B cell (primary cell): ENCODE data around the gene SCN1A. TPM values are rescaled to one million over a fixed set of nuclear protein-coding genes. Genes with fewer than 3 reads are reported as not detected.

Experiments used
- ATAC-seq: fragments of 200-7000 bp; cut with Tn5 transposase; one replicate; pipeline ENCODE4 v1.10.0; 2021; ENCODE audit warnings: low read depth, mild to moderate bottlenecking, moderate number of reproducible peaks, moderate library complexity
- CTCF ChIA-PET: fragments of 350-600 bp; sonication (Branson Sonifier 250); formaldehyde crosslinking; loops from one replicate; lab custom pipeline; 2021; ENCODE audit warnings: antibody characterized with exemption, inconsistent platforms; lab: Charles Lee
- POLR2A ChIA-PET: fragments of 350-600 bp; sonication (Branson Sonifier 250); formaldehyde crosslinking; loops from one replicate; lab custom pipeline; 2021; ENCODE audit warnings: antibody characterized with exemption; lab: Charles Lee
- DNase-seq: peaks from one replicate; pipeline ENCODE4 v3.0.0; 2013
- H2AFZ ChIP-seq: 2 replicates; pipeline ENCODE4 v1.6.1; 2012; ENCODE audit warnings: mild to moderate bottlenecking, low read depth, low read length; ENCODE audit not compliant: insufficient read depth, poor library complexity, severe bottlenecking
- H3K27ac ChIP-seq, 2 donors: 1 replicate in 1 of 2; 2 replicates in 1 of 2; pipeline ENCODE4 v1.5.1; 2012 to 2013; ENCODE audit warnings: low read length in 2 of 2, mild to moderate bottlenecking in 2 of 2, moderate library complexity in 1 of 2
- H3K27me3 ChIP-seq, 4 experiments: fragments of 200-600 bp in 1 of 4; sonication (generic) in 1 of 4; replicated peaks in 1 of 4; 1 replicate in 2 of 4; 2 replicates in 2 of 4; pipeline versions ENCODE4 v1.6.1 to v1.7.0; 2013 to 2016; ENCODE audit warnings: low read length in 3 of 4, mild to moderate bottlenecking in 2 of 4, mixed read lengths in 1 of 4, moderate library complexity in 1 of 4; ENCODE audit not compliant: insufficient read depth in 4 of 4, control insufficient read depth in 3 of 4; ENCODE audit errors: control extremely low read depth in 1 of 4
- H3K36me3 ChIP-seq, 2 experiments: replicated peaks in 1 of 2; 1 replicate in 1 of 2; 2 replicates in 1 of 2; pipeline versions ENCODE4 v1.6.1 to v1.7.1; 2013; ENCODE audit warnings: low read length in 1 of 2; ENCODE audit not compliant: insufficient read depth in 2 of 2, control insufficient read depth in 1 of 2; ENCODE audit errors: control extremely low read depth in 1 of 2, extremely low read depth in 1 of 2
- H3K4me1 ChIP-seq, 2 donors: fragments of 200-600 bp in 1 of 2; sonication (generic) in 1 of 2; 1 replicate in 1 of 2; 2 replicates in 1 of 2; pipeline versions ENCODE4 v1.5.1 to v1.6.1; 2013 to 2017; ENCODE audit warnings: low read length in 2 of 2; ENCODE audit not compliant: control insufficient read depth in 2 of 2, insufficient read depth in 2 of 2
- H3K4me2 ChIP-seq: replicated peaks from 2 replicates; pipeline ENCODE3; 2012; ENCODE audit warnings: mild to moderate bottlenecking, low read depth, low read length; ENCODE audit not compliant: poor library complexity, severe bottlenecking
- H3K4me3 ChIP-seq, 5 experiments: fragments of 200-600 bp in 1 of 5; sonication (generic) in 1 of 5; 1 replicate in 3 of 5; 2 replicates in 2 of 5; pipeline versions ENCODE4 v1.5.1 to v1.7.0; 2011 to 2016; ENCODE audit warnings: low read length in 4 of 5, mild to moderate bottlenecking in 4 of 5, low read depth in 2 of 5, control low read depth in 1 of 5, moderate library complexity in 1 of 5; ENCODE audit not compliant: insufficient read depth in 1 of 5; ENCODE audit errors: control extremely low read depth in 1 of 5, extremely low read depth in 1 of 5
- H3K79me2 ChIP-seq: fragments of 200-600 bp; sonication (generic); one replicate; pipeline ENCODE4 v1.6.0; 2016; ENCODE audit warnings: low read length; ENCODE audit not compliant: control insufficient read depth, insufficient read depth
- H3K9ac ChIP-seq: fragments of 200-600 bp; sonication (generic); 2 replicates; pipeline ENCODE4 v1.6.1; 2017; ENCODE audit warnings: mild to moderate bottlenecking, low read length, moderate library complexity
- H3K9me3 ChIP-seq, 3 donors: one replicate each; pipeline versions ENCODE4 v1.6.1 to v1.7.1; 2013; ENCODE audit warnings: low read length in 2 of 3; ENCODE audit not compliant: control insufficient read depth in 2 of 3, insufficient read depth in 1 of 3; ENCODE audit errors: control extremely low read depth in 1 of 3
- H4K20me1 ChIP-seq: 2 replicates; pipeline ENCODE4 v1.6.0; 2012; ENCODE audit warnings: mild to moderate bottlenecking, low read length; ENCODE audit not compliant: insufficient read depth, control insufficient read depth, poor library complexity, severe bottlenecking
- H3K27ac Mint-ChIP-seq: one replicate; pipeline ENCODE4 v1.8.0; 2021; ENCODE audit warnings: mixed read lengths
- H3K27me3 Mint-ChIP-seq: one replicate; pipeline ENCODE4 v1.8.0; 2021; ENCODE audit warnings: mixed read lengths
- H3K4me1 Mint-ChIP-seq: one replicate; pipeline ENCODE4 v1.8.0; 2021; ENCODE audit warnings: mixed read lengths
- H3K4me3 Mint-ChIP-seq: one replicate; pipeline ENCODE4 v1.8.0; 2021; ENCODE audit warnings: mixed read lengths
- H3K9me3 Mint-ChIP-seq: one replicate; pipeline ENCODE4 v1.8.0; 2022; ENCODE audit warnings: mixed read lengths; ENCODE audit not compliant: insufficient read depth
- EZH2 ChIP-seq: IDR thresholded peaks from 2 replicates; pipeline ENCODE4 v1.6.1; 2012; ENCODE audit warnings: borderline replicate concordance, low read depth, mild to moderate bottlenecking, moderate library complexity, low read length; ENCODE audit not compliant: insufficient read depth, poor library complexity, severe bottlenecking
- WGBS: methylation state at CpG from one replicate; pipeline ENCODE4 v1.1.5; 2013; ENCODE audit warnings: missing lambda C conversion rate; ENCODE audit not compliant: insufficient coverage; 5-methylcytosine and 5-hydroxymethylcytosine counted together
- intact Hi-C: fragments of 100-400 bp; cut with micrococcal nuclease; formaldehyde crosslinking; loops from one replicate; pipeline ENCODE4 v1.10.0; 2022
- polyA plus RNA-seq: library from polyadenylated mRNA; depleted of rRNA; stranded (reverse); fragments of >200 nt; gene quantifications from 2 replicates; pipeline ENCODE4 v1.2.3, GENCODE V29; 2012
- total RNA-seq, 2 donors: library from RNA; stranded (reverse); fragments of 120-200 nt in 1 of 2; gene quantifications; 1 replicate in 1 of 2; 2 replicates in 1 of 2; pipeline versions ENCODE4 v1.2.3 to v1.2.4, GENCODE V29; 2013 to 2022
- TF ChIP-seq, protein P1 (sequence below): fragments of 200-600 bp; IDR thresholded peaks from one replicate; pipeline ENCODE4 v1.8.0; 2022; ENCODE audit warnings: antibody characterized with exemption, mild to moderate bottlenecking

Gene SCN1A
- total and polyA plus RNA-seq, 2 donors (not counting 1 experiment from before 2014, with no cell fraction given): not detected

DNA sequence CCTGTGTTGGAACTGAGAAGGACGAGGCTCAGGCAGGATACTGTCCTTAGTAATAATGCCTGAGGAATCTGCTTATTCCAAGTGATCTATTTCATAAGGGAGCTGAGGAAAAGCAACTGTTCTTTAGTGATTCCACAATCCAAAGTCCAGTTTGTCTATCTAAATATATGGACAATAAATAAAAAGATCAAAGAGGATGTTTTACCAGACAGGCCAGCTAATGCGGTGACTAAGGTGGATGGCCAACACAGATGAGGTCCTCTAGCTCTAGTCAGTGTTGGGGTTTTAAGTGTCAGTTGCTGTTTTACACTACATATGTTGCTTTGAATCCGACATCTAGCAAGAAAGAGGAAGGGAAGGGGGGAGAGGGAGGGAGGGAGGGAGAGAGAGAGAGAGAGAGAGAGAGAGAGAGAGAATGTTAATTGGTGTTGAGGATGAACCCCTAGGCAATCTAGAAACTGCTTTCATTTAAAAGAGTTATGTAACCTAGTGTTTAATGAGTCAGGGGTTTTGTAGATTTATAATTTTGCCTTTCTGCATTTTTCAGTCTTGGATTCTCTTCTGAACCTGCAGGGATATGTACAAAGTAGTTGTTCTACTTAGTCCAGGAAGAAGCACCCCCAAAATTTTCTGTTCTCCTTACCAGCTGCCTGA, 27.0 kb upstream of the SCN1A start:
- H3K79me2 ChIP-seq: no peaks in the 10 kb centered on the region
- H3K4me1 ChIP-seq: no peaks in the 10 kb centered on the region
- DNase-seq: no peak
- intact Hi-C loops: no loop called here
- no peak overlapping the region for H3K27ac Mint-ChIP-seq
- CTCF ChIA-PET: interaction anchor here (0.6 to 1.2 kb wide), 2 partner anchors 9 to 27 kb away, joined by 3 to 4 read pairs; partner anchors contain the start of gene SCN1A
- H2AFZ ChIP-seq: no peak overlapping the region
- no peak overlapping the region for H3K4me3 Mint-ChIP-seq
- H3K4me2 ChIP-seq: no peak overlapping the region
- no peaks in the 10 kb centered on the region for H3K27me3 ChIP-seq
- TF ChIP-seq, protein P1, sequence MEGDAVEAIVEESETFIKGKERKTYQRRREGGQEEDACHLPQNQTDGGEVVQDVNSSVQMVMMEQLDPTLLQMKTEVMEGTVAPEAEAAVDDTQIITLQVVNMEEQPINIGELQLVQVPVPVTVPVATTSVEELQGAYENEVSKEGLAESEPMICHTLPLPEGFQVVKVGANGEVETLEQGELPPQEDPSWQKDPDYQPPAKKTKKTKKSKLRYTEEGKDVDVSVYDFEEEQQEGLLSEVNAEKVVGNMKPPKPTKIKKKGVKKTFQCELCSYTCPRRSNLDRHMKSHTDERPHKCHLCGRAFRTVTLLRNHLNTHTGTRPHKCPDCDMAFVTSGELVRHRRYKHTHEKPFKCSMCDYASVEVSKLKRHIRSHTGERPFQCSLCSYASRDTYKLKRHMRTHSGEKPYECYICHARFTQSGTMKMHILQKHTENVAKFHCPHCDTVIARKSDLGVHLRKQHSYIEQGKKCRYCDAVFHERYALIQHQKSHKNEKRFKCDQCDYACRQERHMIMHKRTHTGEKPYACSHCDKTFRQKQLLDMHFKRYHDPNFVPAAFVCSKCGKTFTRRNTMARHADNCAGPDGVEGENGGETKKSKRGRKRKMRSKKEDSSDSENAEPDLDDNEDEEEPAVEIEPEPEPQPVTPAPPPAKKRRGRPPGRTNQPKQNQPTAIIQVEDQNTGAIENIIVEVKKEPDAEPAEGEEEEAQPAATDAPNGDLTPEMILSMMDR: no peak
- TF ChIP-seq EZH2: no peak
- no peak overlapping the region for H3K27ac ChIP-seq
- no peaks in the 10 kb centered on the region for H3K9me3 Mint-ChIP-seq
- POLR2A ChIA-PET: no interaction called here
- peaks cover 7% of the 10 kb centered on the region for H3K27me3 Mint-ChIP-seq
- H3K9me3 ChIP-seq: no peaks in the 10 kb centered on the region
- H3K36me3 ChIP-seq: no peaks in the 10 kb centered on the region
- no peak overlapping the region for H3K4me3 ChIP-seq
- no peak for ATAC-seq
- H4K20me1 ChIP-seq: no peaks in the 10 kb centered on the region
- H3K9ac ChIP-seq: no peak overlapping the region
- 14% methylated on average over 1 of the region's 3 CpGs for WGBS
- H3K4me1 Mint-ChIP-seq: no peaks in the 10 kb centered on the region

- Histone ChIP-seq H2AFZ (no peak overlapping the region), H4K20me1 (no peaks in the 10 kb centered on the region), H3K36me3 (no peaks in the 10 kb centered on the region), H3K79me2 (no peaks in the 10 kb centered on the region), H3K9me3 (no peaks in the 10 kb centered on the region), H3K27ac (no peak overlapping the region), H3K27me3 (no peaks in the 10 kb centered on the region), H3K9ac (no peak overlapping the region), H3K4me1 (no peaks in the 10 kb centered on the region), H3K4me2 (no peak overlapping the region), H3K4me3 (no peak overlapping the region)
- TF ChIP-seq EZH2: no peak
- TF ChIP-seq, protein P1: no peak
- Mint-ChIP-seq H3K9me3 (no peaks in the 10 kb centered on the region), H3K27me3 (peaks cover 7% of the 10 kb centered on the region), H3K4me3 (no peak overlapping the region), H3K27ac (no peak overlapping the region), H3K4me1 (no peaks in the 10 kb centered on the region)
- CTCF ChIA-PET: no interaction called here
- intact Hi-C loops: no loop called here
- POLR2A ChIA-PET: no interaction called here
- DNase-seq: no peak
- ATAC-seq: no peak
These were observed 24.2 kb upstream of the SCN1A start for GRCh38 chr2:166152064-166152463.
